Psoas muscle (tissue), 8 donors: ENCODE results near the gene PNPO. TPM values are rescaled to one million over a fixed set of nuclear protein-coding genes. Genes with fewer than 3 reads are reported as not detected.

Experiments
- ATAC-seq, 4 donors: fragments of 200-7000 bp; cut with Tn5 transposase; one replicate each; pipeline ENCODE4 v1.9.1; 2020; ENCODE audit warnings: moderate library complexity in 3 of 4, mild to moderate bottlenecking in 2 of 4
- DNase-seq, 2 donors: peaks; one replicate each; pipeline ENCODE4 v3.0.0-alpha.2; 2020
- H3K27ac ChIP-seq: fragments of 200-600 bp; one replicate; pipeline ENCODE4 v1.8.0; 2022
- H3K27me3 ChIP-seq, 3 donors: fragments of 200-600 bp in 1 of 3; one replicate each; pipeline versions ENCODE4 v1.6.1 to v1.8.0; 2013 to 2022; ENCODE audit warnings: low read length in 2 of 3, mild to moderate bottlenecking in 2 of 3, moderate library complexity in 1 of 3; ENCODE audit not compliant: insufficient read depth in 3 of 3
- H3K36me3 ChIP-seq, 2 donors: fragments of 200-600 bp in 1 of 2; one replicate each; pipeline versions ENCODE4 v1.6.1 to v1.8.0; 2013 to 2022; ENCODE audit warnings: low read depth in 1 of 2, mild to moderate bottlenecking in 1 of 2, moderate library complexity in 1 of 2; ENCODE audit not compliant: insufficient read depth in 1 of 2
- H3K4me1 ChIP-seq: fragments of 200-600 bp; one replicate; pipeline ENCODE4 v1.8.0; 2022
- H3K4me3 ChIP-seq: fragments of 200-600 bp; one replicate; pipeline ENCODE4 v1.8.0; 2022; ENCODE audit warnings: mild to moderate bottlenecking
- H3K9me3 ChIP-seq: fragments of 200-600 bp; one replicate; pipeline ENCODE4 v1.8.0; 2022
- WGBS, 3 donors: extraction: QIAGEN DNeasy Blood & Tissue Kit; methylation state at CpG; one replicate each; pipeline versions ENCODE4 v1.1.6 to v1.1.7; 2013; 5-methylcytosine and 5-hydroxymethylcytosine counted together
- intact Hi-C, 2 donors: fragments of 100-400 bp; cut with DNase I; formaldehyde crosslinking; loops; one replicate each; pipeline versions ENCODE4 v1.11.0 to v1.14.2; 2022
- polyA plus RNA-seq, 3 donors: library from polyadenylated mRNA; stranded (reverse); fragments of 200-250 nt; gene quantifications; one replicate each; pipeline ENCODE4 v1.2.3, GENCODE V29; 2013
- total RNA-seq, 4 donors: library from RNA; stranded (reverse); fragmentation: NEBNext Ultra II Directional in 2 of 4; extraction: Animal tissue kit (Norgen Biotek cat#: 25700) in 2 of 4; gene quantifications; one replicate each; pipeline versions ENCODE4 v1.2.1 to v1.2.4, GENCODE V29; 2021 to 2023
- TF ChIP-seq, protein P1 (sequence below): fragments of 200-600 bp; IDR thresholded peaks from one replicate; pipeline ENCODE4 v1.8.0; 2022; ENCODE audit warnings: antibody characterized with exemption
- donor health status: healthy with polysubstance abuse.
- donor health status: DM: no; HTN: no; CAD: no; lungs with moderate emphysema.
- donor health status: Bipolar disorder and iron deficiency.
- donor health status: healthy.
- donor health status: DM: yes; HTN: yes; CAD: no.
- donor health status: DM: no; HTN: no; CAD: no.
- donor health status: DM: no; HTN: no; CAD: no.
- donor health status: DM: yes; HTN: yes; CAD: no.

PNPO gene
- total and polyA plus RNA-seq, 7 donors: 12.0 to 42.3 (median 30.0) TPM

DNA sequence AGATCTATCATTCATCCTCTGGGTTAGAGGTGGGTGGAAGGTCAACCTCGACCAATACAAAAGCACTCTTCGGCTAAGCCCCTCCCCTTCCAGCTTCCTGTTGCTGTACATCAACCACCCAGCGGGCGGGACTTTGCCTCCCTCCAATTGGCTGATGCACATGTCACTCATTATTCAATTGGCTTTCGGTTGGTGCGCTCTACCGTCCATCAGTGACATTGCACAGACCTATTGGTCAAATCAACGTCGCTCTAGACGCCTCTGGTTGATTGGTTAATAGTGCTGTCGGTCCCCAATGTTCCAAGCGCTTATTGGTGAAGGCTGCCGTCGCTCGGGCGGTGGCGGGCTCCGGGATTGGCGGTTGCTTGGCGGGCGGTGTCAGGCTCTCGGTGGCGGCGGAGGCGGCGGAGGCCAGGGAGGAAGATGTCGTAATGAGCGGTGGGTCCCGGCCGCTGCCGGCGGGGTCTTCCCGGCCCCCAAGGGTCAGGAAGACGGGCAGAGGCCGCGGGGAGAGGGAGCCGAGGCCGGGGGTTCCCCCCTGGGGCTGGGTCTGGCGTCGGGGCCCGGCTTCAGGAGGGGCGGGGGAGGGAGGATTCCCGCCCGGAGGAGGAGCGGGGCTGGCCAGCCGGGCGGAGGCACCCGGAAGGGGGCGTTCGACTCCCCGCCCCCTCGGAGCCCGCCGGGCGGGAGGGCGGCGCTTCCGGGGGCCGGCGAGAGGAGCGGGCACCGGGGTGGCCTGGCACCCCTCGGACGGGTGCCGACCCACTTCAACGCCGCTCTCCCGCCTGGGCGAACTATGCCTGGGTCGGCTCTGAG is 45.3 kb upstream of the PNPO start, which contains the start of gene SP2:
SP2 (plus strand) TSS at position 381 of the 816 bp plus-strand sequence; CDS start at position 432, 51 bp downstream.
- H3K4me1 ChIP-seq: peaks cover 51% of the 10 kb centered on the region
- intact Hi-C loops: loop anchor here in 1 of 2 donors (1.0 to 5.0 kb wide), 2 partner anchors 51 to 74 kb away; no protein-coding TSS in a partner anchor
- TF ChIP-seq, protein P1, sequence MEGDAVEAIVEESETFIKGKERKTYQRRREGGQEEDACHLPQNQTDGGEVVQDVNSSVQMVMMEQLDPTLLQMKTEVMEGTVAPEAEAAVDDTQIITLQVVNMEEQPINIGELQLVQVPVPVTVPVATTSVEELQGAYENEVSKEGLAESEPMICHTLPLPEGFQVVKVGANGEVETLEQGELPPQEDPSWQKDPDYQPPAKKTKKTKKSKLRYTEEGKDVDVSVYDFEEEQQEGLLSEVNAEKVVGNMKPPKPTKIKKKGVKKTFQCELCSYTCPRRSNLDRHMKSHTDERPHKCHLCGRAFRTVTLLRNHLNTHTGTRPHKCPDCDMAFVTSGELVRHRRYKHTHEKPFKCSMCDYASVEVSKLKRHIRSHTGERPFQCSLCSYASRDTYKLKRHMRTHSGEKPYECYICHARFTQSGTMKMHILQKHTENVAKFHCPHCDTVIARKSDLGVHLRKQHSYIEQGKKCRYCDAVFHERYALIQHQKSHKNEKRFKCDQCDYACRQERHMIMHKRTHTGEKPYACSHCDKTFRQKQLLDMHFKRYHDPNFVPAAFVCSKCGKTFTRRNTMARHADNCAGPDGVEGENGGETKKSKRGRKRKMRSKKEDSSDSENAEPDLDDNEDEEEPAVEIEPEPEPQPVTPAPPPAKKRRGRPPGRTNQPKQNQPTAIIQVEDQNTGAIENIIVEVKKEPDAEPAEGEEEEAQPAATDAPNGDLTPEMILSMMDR: peak; percentile 7

DNA sequence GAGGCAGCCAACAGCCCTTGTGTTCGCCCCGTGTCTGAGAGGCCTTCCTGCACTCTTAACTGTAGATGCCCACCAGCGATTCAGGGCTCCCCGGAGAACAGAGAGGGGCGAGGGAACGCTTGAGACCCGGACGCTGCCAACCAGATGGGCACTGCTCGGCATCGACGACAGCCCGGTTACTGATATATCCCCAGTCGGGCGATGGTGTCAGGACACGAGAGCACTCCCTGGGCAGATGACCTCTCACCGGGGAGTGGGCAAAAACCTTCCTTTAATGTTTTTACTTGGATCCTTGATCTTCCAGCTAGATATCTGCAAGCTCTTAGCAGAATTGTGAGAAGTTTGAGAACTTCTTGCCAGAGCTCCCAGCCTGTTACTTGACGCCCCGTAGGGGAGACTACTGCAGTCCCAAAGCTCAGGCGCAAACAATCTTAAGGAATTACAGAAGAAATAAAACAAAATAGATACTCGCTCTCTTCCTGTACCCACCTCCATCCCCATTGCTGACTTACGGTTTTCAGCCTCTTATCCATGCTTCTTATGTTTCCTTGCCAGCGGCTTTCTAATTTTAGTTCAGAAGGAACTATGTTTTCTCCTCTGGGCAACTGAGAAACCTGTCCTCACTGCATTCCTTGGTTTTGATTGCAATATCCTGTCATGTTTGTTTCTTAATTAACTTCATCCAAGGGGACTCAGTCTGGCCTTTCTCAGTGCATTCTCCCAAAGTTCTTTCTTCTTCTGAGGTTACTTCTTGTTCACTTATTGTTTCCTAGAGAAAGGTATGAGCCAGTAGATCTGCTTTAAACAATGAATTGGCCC is 44.5 kb upstream of the PNPO start:
- Histone ChIP-seq H3K27ac (peak overlapping the region; percentile 97), H3K4me3 (peak overlapping the region; percentile 82), H3K4me1 (peaks cover 57% of the 10 kb centered on the region), H3K36me3 (peaks cover under 1 to 12% of the 10 kb centered on the region in 2 donors), H3K9me3 (no peaks in the 10 kb centered on the region), H3K27me3 (no peaks in the 10 kb centered on the region)
- ATAC-seq (peak in 2 of 4 donors; percentile 0 to 8), DNase-seq (no peak)
- intact Hi-C loops: loop anchor here in 1 of 2 donors (1.0 to 5.0 kb wide), 2 partner anchors 50 to 73 kb away; no protein-coding TSS in a partner anchor
- TF ChIP-seq, protein P1: no peak
- WGBS, 3 donors: 1 to 2% (median 1%) methylated on average over 19 to 22 of the region's 22 CpGs

More for the DNA sequence above, 45.3 kb upstream of the PNPO start, which contains the start of gene SP2:
- ATAC-seq (peak; percentile 90 to 94 (median 92)), DNase-seq (peak; percentile 99)
- 0 to 1% (median 0%) methylated on average over 53 to 70 of the region's 70 CpGs for WGBS, 3 donors
- no peaks in the 10 kb centered on the region for H3K27me3 ChIP-seq
- peak within 1 kb of the TSS; percentile 97 for H3K27ac ChIP-seq
- H3K9me3 ChIP-seq: no peaks in the 10 kb centered on the region
- H3K36me3 ChIP-seq: peaks cover 0 to 12% of the 10 kb centered on the region in 2 donors
- H3K4me3 ChIP-seq: peak within 1 kb of the TSS; percentile 82

DNA sequence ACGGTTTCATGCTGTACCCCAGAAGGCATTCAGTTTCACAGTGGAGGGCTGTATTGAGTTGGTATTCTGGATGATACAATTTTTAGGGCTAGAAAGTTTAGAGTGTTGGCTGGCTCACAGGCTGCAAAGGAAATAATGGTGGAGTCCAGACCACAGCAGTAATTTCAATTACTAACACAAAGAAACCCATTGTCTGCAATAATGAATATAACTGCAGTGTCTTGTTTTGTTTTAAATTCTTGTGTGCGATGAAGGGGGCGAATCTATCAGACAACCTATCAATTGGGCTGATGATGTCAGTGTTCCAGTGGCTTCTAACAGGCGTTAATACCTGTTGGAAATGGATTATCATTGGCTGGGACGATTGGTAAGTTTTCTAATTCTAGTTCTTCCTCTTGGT is 43.8 kb upstream of the PNPO start:
- Histone ChIP-seq H3K36me3 (peaks cover 3 to 12% of the 10 kb centered on the region in 2 donors), H3K27me3 (no peaks in the 10 kb centered on the region), H3K9me3 (no peaks in the 10 kb centered on the region), H3K4me3 (peak overlapping the region; percentile 82), H3K4me1 (peaks cover 57% of the 10 kb centered on the region), H3K27ac (peak overlapping the region; percentile 97)
- WGBS, 3 donors: 40 to 55% (median 47%) methylated on average over 5 of the region's 5 CpGs
- ATAC-seq: no peak
- DNase-seq: no peak
- TF ChIP-seq, protein P1: no peak
- intact Hi-C loops: loop anchor here in 1 of 2 donors (5.0 kb wide), 1 partner anchor 50 kb away; no protein-coding TSS in a partner anchor

DNA sequence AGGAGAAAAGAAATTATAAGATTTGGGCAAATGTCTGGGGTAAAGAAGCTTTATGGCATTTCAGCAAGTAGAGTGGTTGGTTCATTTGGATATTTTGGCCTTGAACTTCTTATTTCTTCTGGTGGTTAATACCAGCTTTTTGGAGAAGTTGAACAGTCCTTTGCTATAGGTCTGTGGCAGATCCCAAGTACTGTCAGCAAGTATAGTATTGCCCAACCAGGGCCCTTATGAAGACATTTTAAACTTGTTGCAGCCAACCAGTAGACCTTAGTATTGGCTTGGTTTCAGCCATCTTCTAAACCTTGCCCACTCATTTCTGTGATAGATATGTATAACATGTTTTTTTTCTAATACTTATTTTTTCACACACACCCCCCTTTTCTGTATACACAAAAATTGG is 43.1 kb upstream of the PNPO start:
- Histone ChIP-seq H3K4me3 (no peak overlapping the region), H3K27me3 (no peaks in the 10 kb centered on the region), H3K4me1 (peaks cover 60% of the 10 kb centered on the region), H3K27ac (peak overlapping the region; percentile 97), H3K36me3 (peaks cover 3 to 12% of the 10 kb centered on the region in 2 donors), H3K9me3 (no peaks in the 10 kb centered on the region)
- intact Hi-C loops: loop anchor here in 1 of 2 donors (5.0 kb wide), 1 partner anchor 49 kb away; no protein-coding TSS in a partner anchor
- ATAC-seq (no peak), DNase-seq (no peak)
- TF ChIP-seq, protein P1: no peak
